K562 (cell line): ENCODE measurements around the gene ACTN3. TPM values are rescaled to one million over a fixed set of nuclear protein-coding genes. Genes with fewer than 3 reads are reported as not detected.

Experiments
- DLX4 ChIP-seq: fragments of 250-450 bp; sonication (Bioruptor Pico); IDR thresholded peaks from 2 replicates; pipeline ENCODE4 v1.6.1; 2021; ENCODE audit warnings: mild to moderate bottlenecking
- ELF2 ChIP-seq: fragments of 250-450 bp; sonication (Bioruptor Pico); IDR thresholded peaks from 2 replicates; pipeline ENCODE4 v1.5.0; 2021; ENCODE audit warnings: mild to moderate bottlenecking
- EP400 ChIP-seq: fragments of 450-650 bp; IDR thresholded peaks from 2 replicates; pipeline ENCODE4 v1.6.1; 2017; ENCODE audit warnings: antibody characterized with exemption, mild to moderate bottlenecking, moderate library complexity
- ETV5 ChIP-seq: sonication (generic); formaldehyde crosslinking; IDR thresholded peaks from 2 replicates; pipeline ENCODE4 v1.4.0; 2020; ENCODE audit warnings: low read depth, mild to moderate bottlenecking, missing genetic modification reagents
- FOXA3 ChIP-seq, 2 experiments: fragments of 450-650 bp in 1 of 2; sonication (generic) in 1 of 2; formaldehyde crosslinking; IDR thresholded peaks in 1 of 2; conservative IDR thresholded peaks in 1 of 2; 2 replicates each; pipeline versions ENCODE4 v1.4.0 to v1.8.0; 2020 to 2022; ENCODE audit warnings: mild to moderate bottlenecking in 2 of 2, missing genetic modification reagents in 1 of 2
- GABPB1 ChIP-seq: sonication (generic); formaldehyde crosslinking; IDR thresholded peaks from 2 replicates; pipeline ENCODE4 v1.8.0; 2022; ENCODE audit warnings: mild to moderate bottlenecking, missing genetic modification reagents
- HDAC8 ChIP-seq: fragments of 450-650 bp; IDR thresholded peaks from 2 replicates; pipeline ENCODE4 v1.6.1; 2016; ENCODE audit warnings: mild to moderate bottlenecking, missing genetic modification characterization, moderate library complexity, missing compliant biosample characterization
- JUN ChIP-seq, 2 experiments: sonication (generic) in 1 of 2; formaldehyde crosslinking in 1 of 2; IDR thresholded peaks; 2 replicates each; pipeline versions ENCODE4 v1.6.1 to v1.8.0; 2012 to 2022; ENCODE audit warnings: borderline replicate concordance in 2 of 2, mild to moderate bottlenecking in 2 of 2, improper control_type of control experiment in 1 of 2, low read depth in 1 of 2, low read length in 1 of 2, missing genetic modification reagents in 1 of 2
- NCOA2 ChIP-seq, 2 experiments: fragments of 450-650 bp; IDR thresholded peaks; 2 replicates each; pipeline ENCODE4 v1.6.1; 2018; ENCODE audit warnings: mild to moderate bottlenecking in 2 of 2, moderate library complexity in 1 of 2; ENCODE audit not compliant: partially characterized antibody in 2 of 2
- PHF20 ChIP-seq: fragments of 450-650 bp; IDR thresholded peaks from 2 replicates; pipeline ENCODE4 v1.6.1; 2018; ENCODE audit not compliant: partially characterized antibody
- PTTG1 ChIP-seq: fragments of 450-650 bp; IDR thresholded peaks from 2 replicates; pipeline ENCODE4 v1.6.1; 2016; ENCODE audit warnings: low read depth, mild to moderate bottlenecking, missing genetic modification characterization, missing compliant biosample characterization
- RREB1 ChIP-seq: fragments of 250-450 bp; sonication (Bioruptor Pico); IDR thresholded peaks from 2 replicates; pipeline ENCODE4 v1.4.0; 2020
- SAP30 ChIP-seq: fragments of 200-600 bp; sonication (generic); IDR thresholded peaks from 2 replicates; pipeline ENCODE4 v1.6.1; 2012; ENCODE audit warnings: borderline replicate concordance, low read depth, mild to moderate bottlenecking, moderate library complexity, low read length, control low read depth, inconsistent platforms; ENCODE audit not compliant: insufficient read depth, poor library complexity, severe bottlenecking
- SNIP1 ChIP-seq: fragments of 450-650 bp; IDR thresholded peaks from 2 replicates; pipeline ENCODE4 v1.7.1; 2017; ENCODE audit warnings: low read depth, mild to moderate bottlenecking
- STAT6 ChIP-seq: sonication (generic); formaldehyde crosslinking; IDR thresholded peaks from 2 replicates; pipeline ENCODE4 v1.8.1; 2023; ENCODE audit warnings: mild to moderate bottlenecking, missing genetic modification reagents
- ZNF121 ChIP-seq: sonication (generic); formaldehyde crosslinking; conservative IDR thresholded peaks from 2 replicates; pipeline ENCODE4 v1.8.0; 2022; ENCODE audit warnings: missing genetic modification reagents
- ZNF644 ChIP-seq: fragments of 200-800 bp; sonication (Bioruptor generic); IDR thresholded peaks from 2 replicates; pipeline ENCODE4 v1.6.1; 2016; ENCODE audit warnings: low read depth, missing genetic modification characterization, missing compliant biosample characterization
- ZNF717 ChIP-seq: fragments of 250-450 bp; sonication (Bioruptor Pico); IDR thresholded peaks from 2 replicates; pipeline ENCODE4 v1.5.0; 2021
- polyA plus RNA-seq, 8 experiments: library from polyadenylated mRNA; depleted of rRNA in 4 of 8; stranded (reverse) in 5 of 8; unstranded in 3 of 8; fragments of >200 nt; fragmentation: Nextera tagmentation in 2 of 8; fragmentation: Illumina TruSeq in 1 of 8; extraction: Ambion mirVana in 2 of 8; extraction: Trizol in 1 of 8; gene quantifications; 2 replicates each; pipeline versions ENCODE4 v1.2.1 to v1.2.3, GENCODE V29; 2011 to 2014; ENCODE audit warnings: inconsistent platforms in 1 of 8, missing spikeins in 1 of 8
- total RNA-seq, 7 experiments: library from RNA; depleted of rRNA in 6 of 7; stranded (reverse); fragments of >200 nt in 6 of 7; fragmentation: Illumina TruSeq in 2 of 7; extraction: Trizol in 2 of 7; gene quantifications; 2 replicates each; pipeline versions ENCODE4 v1.2.1 to v1.2.3, GENCODE V29; 2011 to 2021; ENCODE audit warnings: low replicate concordance in 1 of 7

The ACTN3 gene
- total and polyA plus RNA-seq, 9 of the 15 experiments (the other 6 are each of a cell fraction or from before 2014, with no cell fraction given) = not detected

- TF ChIP-seq RREB1 (CRISPR knock-in tag) = no peak
- no peak for TF ChIP-seq PTTG1 (tag)
- no peak for TF ChIP-seq ZNF121 (CRISPR knock-in tag)
- TF ChIP-seq STAT6 (CRISPR knock-in tag) = no peak
- no peak for TF ChIP-seq ELF2
- peak; percentile 63; the same call in 1 of the 2 replicates for TF ChIP-seq GABPB1
- no peak for TF ChIP-seq SNIP1
- TF ChIP-seq JUN (IDR thresholded peaks at IDR 0.05; ENCODE audit: borderline replicate concordance, low read depth, low read length) = peak; percentile 37; the same call in 1 of the 2 replicates
- no peak for TF ChIP-seq JUN (CRISPR knock-in tag; IDR thresholded peaks at IDR 0.05; ENCODE audit: borderline replicate concordance)
- no peak for TF ChIP-seq PHF20
- TF ChIP-seq ZNF644 (tag) = no peak
- no peak; the same call in 1 of the 2 replicates for TF ChIP-seq EP400
- TF ChIP-seq NCOA2 (IDR thresholded peaks at IDR 0.05; ENCODE audit: partially characterized antibody in 2 of 2) = no peak
- peak; percentile 88 to 99 for TF ChIP-seq FOXA3 (CRISPR knock-in tag; conservative IDR thresholded peaks at IDR 0.05 in 1 of 2, IDR thresholded peaks at IDR 0.05 in 1 of 2)
- TF ChIP-seq DLX4 (CRISPR knock-in tag) = no peak
- TF ChIP-seq SAP30 = peak; percentile 57
- peak; percentile 66; the same call in 1 of the 2 replicates for TF ChIP-seq ETV5 (CRISPR knock-in tag)
- no peak for TF ChIP-seq HDAC8
- no peak for TF ChIP-seq ZNF717 (CRISPR knock-in tag)
Measured at GRCh38 chr11:66568124-66568916, 21.6 kb downstream of the ACTN3 start, which contains the start of gene CTSF (continued).
